Urinary bladder (tissue), 4 donors: ENCODE results near the gene ZFR2. TPM values are rescaled to one million over a fixed set of nuclear protein-coding genes. Genes with fewer than 3 reads are reported as not detected.
"Not testable (repeated sequence)": the region's sequence is repeated elsewhere in the genome, so short reads cannot be mapped to it uniquely, and the experiment has no call there.

Experiments used
- DNase-seq: peaks from one replicate; pipeline ENCODE4 v3.0.0-alpha.2; 2015; ENCODE audit errors: extremely low spot score
- H3K27ac ChIP-seq: one replicate; pipeline ENCODE4 v1.5.1; 2013; ENCODE audit warnings: low read depth, mild to moderate bottlenecking, moderate library complexity
- H3K36me3 ChIP-seq: one replicate; pipeline ENCODE4 v1.6.1; 2013; ENCODE audit warnings: mild to moderate bottlenecking, moderate library complexity; ENCODE audit not compliant: insufficient read depth
- H3K4me1 ChIP-seq: one replicate; pipeline ENCODE4 v1.6.1; 2013; ENCODE audit warnings: mild to moderate bottlenecking, moderate library complexity; ENCODE audit not compliant: insufficient read depth
- H3K4me3 ChIP-seq: one replicate; pipeline ENCODE4 v1.5.1; 2013; ENCODE audit warnings: low read depth, low read length
- WGBS: extraction: QIAGEN DNeasy Blood & Tissue Kit; methylation state at CpG from one replicate; pipeline ENCODE4 v1.1.7; 2013; 5-methylcytosine and 5-hydroxymethylcytosine counted together
- polyA plus RNA-seq: library from polyadenylated mRNA; stranded (reverse); fragments of 200-250 nt; gene quantifications from one replicate; pipeline ENCODE4 v1.2.3, GENCODE V29; 2013
- small RNA-seq: library from RNA; depleted of rRNA; stranded (forward); fragments of <200 nt; gene quantifications from one replicate; pipeline ENCODE3, GENCODE V24; 2014
- total RNA-seq: library from RNA; depleted of rRNA; stranded (reverse); fragments of >200 nt; gene quantifications from one replicate; pipeline ENCODE4 v1.2.3, GENCODE V29; 2014
- donor health status: healthy with polysubstance abuse.
- donor health status: healthy.

The ZFR2 gene
- total and polyA plus RNA-seq, 2 donors = 0.38 TPM; not detected in 1

DNA sequence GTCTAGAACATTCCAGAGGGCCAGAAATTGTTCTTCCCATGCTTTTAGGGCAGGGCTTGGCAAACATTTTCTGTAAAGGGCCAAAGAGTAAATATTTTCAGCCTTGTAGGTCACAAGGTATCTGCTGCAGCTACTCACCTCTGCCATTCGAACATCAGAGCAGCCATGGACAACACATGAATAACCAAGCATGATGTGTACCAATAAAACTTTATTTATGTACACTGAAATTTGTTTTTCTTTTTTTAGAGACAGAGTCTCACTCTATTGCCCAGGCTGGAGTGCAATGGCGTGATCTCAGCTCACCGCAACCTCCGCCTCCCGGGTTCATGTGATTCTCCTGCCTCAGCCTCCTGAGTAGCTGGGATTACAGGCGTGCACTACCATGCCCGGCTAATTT is 111.1 kb downstream of the ZFR2 start:
- 95% methylated on average over 7 of the region's 7 CpGs for WGBS
- H3K36me3 ChIP-seq, DNase-seq, H3K4me1 ChIP-seq, H3K27ac ChIP-seq, H3K4me3 ChIP-seq: not testable (repeated sequence)

Small RNA genes within 50 kb of the gene (small RNA-seq; reads per million reads assigned to genes)
- not detected for gene AC005777.1

Other genes starting within 250 kb of the ZFR2 start
- 11.1 TPM for gene CACTIN, start 242.2 kb downstream of the ZFR2 start, total RNA-seq
- 27.7 TPM for gene CACTIN, start 242.2 kb downstream of the ZFR2 start, polyA plus RNA-seq
- gene PIP5K1C, start 168.6 kb downstream of the ZFR2 start, total RNA-seq = 17.1 TPM
- 60.8 TPM for gene PIP5K1C, start 168.6 kb downstream of the ZFR2 start, polyA plus RNA-seq
- gene TJP3, start 160.7 kb downstream of the ZFR2 start, total RNA-seq = 3.1 TPM
- 2.8 TPM for gene TJP3, start 160.7 kb downstream of the ZFR2 start, polyA plus RNA-seq
- gene APBA3, start 107.3 kb downstream of the ZFR2 start, total RNA-seq = 10.4 TPM
- 21.7 TPM for gene APBA3, start 107.3 kb downstream of the ZFR2 start, polyA plus RNA-seq
- gene MRPL54, start 106.4 kb downstream of the ZFR2 start, total RNA-seq = 23.0 TPM
- 61.9 TPM for gene MRPL54, start 106.4 kb downstream of the ZFR2 start, polyA plus RNA-seq
- gene RAX2, start 96.8 kb downstream of the ZFR2 start, total RNA-seq = not detected
- not detected for gene RAX2, start 96.8 kb downstream of the ZFR2 start, polyA plus RNA-seq
- gene MATK, start 82.7 kb downstream of the ZFR2 start, total RNA-seq = 0.53 TPM
- gene MATK, start 82.7 kb downstream of the ZFR2 start, polyA plus RNA-seq = 1.3 TPM
- gene ATCAY, start 11.6 kb upstream of the ZFR2 start, total RNA-seq = 1.3 TPM
- 0.63 TPM for gene ATCAY, start 11.6 kb upstream of the ZFR2 start, polyA plus RNA-seq
- gene NMRK2, start 64.0 kb upstream of the ZFR2 start, total RNA-seq = 1.3 TPM
- 0.67 TPM for gene NMRK2, start 64.0 kb upstream of the ZFR2 start, polyA plus RNA-seq
- 71.9 TPM for gene DAPK3, start 102.1 kb upstream of the ZFR2 start, total RNA-seq
- 129 TPM for gene DAPK3, start 102.1 kb upstream of the ZFR2 start, polyA plus RNA-seq
- gene EEF2, start 116.4 kb upstream of the ZFR2 start, total RNA-seq = 1,323 TPM
- gene EEF2, start 116.4 kb upstream of the ZFR2 start, polyA plus RNA-seq = 1,969 TPM
- 20.2 TPM for gene PIAS4, start 138.7 kb upstream of the ZFR2 start, total RNA-seq
- 25.3 TPM for gene PIAS4, start 138.7 kb upstream of the ZFR2 start, polyA plus RNA-seq
- gene ZBTB7A, start 197.9 kb upstream of the ZFR2 start, total RNA-seq = 8.2 TPM
- gene ZBTB7A, start 197.9 kb upstream of the ZFR2 start, polyA plus RNA-seq = 35.3 TPM